GM18907 (cell line): ENCODE measurements around the gene LGR6.
A peak's percentile ranks its signal among the peaks of the same experiment; 100 is the strongest.
"Not testable (repeated sequence)": the region's sequence is repeated elsewhere in the genome, so short reads cannot be mapped to it uniquely, and the experiment has no call there.

ENCODE experiments used
- ATAC-seq: cut with Tn5 transposase; IDR thresholded peaks from one replicate; pipeline ENCODE4 v1.9.1; 2021; ENCODE audit warnings: mild to moderate bottlenecking, moderate library complexity; ENCODE audit not compliant: unreplicated experiment

The LGR6 gene

DNA sequence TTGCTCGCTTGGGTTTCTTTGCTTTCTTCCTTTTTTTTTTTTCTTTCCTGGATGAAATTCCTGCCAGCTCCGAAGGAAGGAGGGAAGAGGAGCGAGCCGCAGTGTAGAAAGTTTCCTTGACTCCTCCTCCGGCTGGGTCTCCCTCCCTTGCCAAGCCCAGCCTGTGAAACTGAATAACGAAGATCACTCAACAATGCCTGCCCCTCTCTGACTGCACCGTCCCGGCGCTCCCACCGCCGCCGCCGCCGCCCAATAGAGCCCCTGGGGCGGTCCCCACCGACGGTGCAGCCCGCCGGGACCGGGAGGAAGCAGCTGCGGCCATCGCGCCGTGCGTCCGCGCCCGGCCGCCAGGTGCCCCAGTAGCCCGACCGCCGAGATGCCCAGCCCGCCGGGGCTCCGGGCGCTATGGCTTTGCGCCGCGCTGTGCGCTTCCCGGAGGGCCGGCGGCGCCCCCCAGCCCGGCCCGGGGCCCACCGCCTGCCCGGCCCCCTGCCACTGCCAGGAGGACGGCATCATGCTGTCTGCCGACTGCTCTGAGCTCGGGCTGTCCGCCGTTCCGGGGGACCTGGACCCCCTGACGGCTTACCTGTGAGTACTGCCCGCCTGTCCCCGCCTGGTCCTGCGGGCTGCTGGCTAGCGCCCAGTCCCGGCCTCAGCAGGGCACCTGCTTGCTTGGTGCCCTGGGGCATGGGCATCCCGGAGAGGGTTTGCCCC, at the start of gene LGR6:
Gene LGR6 (plus strand): TSS at position 186 of the 714 bp plus-strand sequence. CDS start 191 bp downstream, at position 377.
- no peak for ATAC-seq

DNA sequence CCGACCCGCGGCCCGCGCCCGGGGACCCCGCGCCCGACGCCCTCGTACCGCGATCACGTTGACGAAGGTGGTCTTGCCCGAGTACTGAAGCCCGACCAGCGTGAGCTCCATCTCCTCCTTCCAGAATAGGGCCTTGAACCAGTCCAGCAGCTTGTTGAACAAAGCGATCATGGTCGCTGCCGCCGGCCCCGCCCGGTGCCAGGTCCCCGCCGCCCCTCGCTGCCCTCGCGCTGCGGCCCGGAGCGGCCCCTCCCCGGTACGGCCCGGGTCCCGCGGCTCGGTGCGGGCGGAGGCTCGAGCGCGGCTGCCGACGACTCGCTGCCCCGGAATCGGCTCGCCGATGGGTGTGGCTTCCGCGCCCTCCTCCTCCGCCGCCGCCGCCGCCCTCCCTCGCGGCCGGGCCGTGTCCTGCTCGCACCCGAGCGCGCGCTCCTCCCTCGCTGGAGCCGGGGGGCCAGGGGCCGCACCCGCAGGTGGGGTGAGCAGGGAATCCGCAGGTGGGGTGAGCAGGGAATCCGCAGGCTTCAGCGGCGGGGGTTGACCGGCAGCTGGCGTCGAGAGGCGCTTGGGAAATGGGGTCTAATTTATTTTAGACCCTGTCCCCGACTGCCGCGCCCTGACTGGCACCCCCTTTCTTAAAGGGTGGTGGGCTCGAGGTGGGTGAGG, 49.1 kb upstream of the LGR6 start, which contains the start of gene ARL8A:
Gene ARL8A (minus strand): TSS at position 336 of the 666 bp plus-strand sequence. CDS start 165 bp downstream, at position 171.
- ATAC-seq: peak; percentile 63

GRCh38 chr1:202145068-202145743, 48.4 kb upstream of the LGR6 start:
- no peak for ATAC-seq

GRCh38 chr1:202145744-202146140, 47.9 kb upstream of the LGR6 start:
- not testable (repeated sequence) for ATAC-seq

GRCh38 chr1:202146279-202146678, 47.3 kb upstream of the LGR6 start:
- no peak for ATAC-seq

GRCh38 chr1:202146993-202147392, 46.6 kb upstream of the LGR6 start:
- no peak for ATAC-seq

- ATAC-seq: no peak
Observed at GRCh38 chr1:202148391-202148790, 45.2 kb upstream of the LGR6 start.

GRCh38 chr1:202149566-202149965, 44.0 kb upstream of the LGR6 start:
- ATAC-seq: no peak

DNA sequence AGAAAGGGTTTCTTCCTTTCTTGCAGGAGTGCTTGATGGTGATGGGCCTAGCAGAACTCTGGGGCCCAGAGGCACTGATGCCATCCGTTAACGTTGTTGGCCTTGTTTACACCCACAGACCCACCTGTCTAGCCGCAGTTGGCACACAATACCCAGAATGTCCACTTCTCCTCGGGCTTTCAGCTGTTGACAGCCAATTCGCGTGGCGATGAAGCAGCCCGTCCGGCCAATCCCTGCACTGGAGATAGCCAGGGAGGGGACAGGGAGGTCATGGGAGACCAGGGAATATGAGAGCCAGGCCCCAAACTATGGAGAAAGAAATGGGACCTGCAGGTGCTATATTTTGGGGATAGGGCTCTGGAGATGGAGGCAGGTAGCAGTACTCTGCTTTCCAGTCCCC, 43.4 kb upstream of the LGR6 start:
- no peak for ATAC-seq

GRCh38 chr1:202150602-202151001, 43.0 kb upstream of the LGR6 start:
- no peak for ATAC-seq

- no peak for ATAC-seq
Observed at GRCh38 chr1:202151045-202151444, 42.6 kb upstream of the LGR6 start.

- ATAC-seq: no peak
Observed at GRCh38 chr1:202152399-202152798, 41.2 kb upstream of the LGR6 start.

DNA sequence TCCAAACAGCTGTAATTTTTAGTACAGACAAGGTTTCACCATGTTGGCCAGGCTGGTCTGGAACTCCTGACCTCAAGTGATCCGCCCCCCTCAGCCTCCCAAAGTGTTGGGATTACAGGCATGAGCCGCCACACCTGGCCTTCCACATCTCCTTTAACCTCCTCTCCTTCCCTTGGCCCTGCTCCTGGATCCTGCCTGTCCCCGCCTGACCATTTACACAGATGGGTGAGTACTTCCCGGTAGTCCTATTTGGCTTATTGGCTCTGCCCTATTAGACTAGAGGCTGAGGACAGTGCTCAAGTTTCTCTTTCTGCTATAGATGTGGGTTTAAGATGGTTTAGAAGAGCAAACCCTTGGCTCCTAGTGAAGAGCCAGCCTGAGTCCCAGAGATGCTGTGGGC, 40.3 kb upstream of the LGR6 start:
- no peak for ATAC-seq

- ATAC-seq: no peak
Observed at GRCh38 chr1:202154148-202154765, 39.3 kb upstream of the LGR6 start.

- ATAC-seq: peak; percentile 48
Observed at GRCh38 chr1:202154766-202155477, 38.7 kb upstream of the LGR6 start.

DNA sequence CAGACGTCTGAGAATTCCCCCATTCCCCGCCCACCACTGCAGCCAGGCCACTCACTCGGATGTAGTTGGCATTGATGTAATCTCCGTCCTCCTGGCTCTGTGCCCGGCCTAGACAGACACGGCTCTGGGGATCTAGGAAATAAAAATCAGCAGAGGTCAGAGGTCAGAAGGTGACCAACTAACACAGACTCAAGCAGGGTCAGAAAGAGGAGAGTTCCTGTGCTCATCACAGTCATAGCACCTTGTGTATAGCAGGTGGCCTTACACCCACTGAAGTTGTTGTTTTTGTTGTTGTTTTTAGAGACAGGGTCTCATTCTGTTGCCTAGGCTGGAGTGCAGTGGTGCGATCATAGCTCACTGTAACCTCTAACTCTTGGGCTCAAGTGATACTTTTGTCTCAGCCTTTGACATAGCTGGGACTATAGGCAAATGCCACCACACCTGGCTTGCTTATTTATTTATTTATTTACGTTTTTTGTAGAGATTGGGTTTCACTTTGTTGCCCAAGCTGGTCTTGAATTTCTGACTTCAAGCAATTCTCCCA, 38.0 kb upstream of the LGR6 start:
- no peak for ATAC-seq

DNA sequence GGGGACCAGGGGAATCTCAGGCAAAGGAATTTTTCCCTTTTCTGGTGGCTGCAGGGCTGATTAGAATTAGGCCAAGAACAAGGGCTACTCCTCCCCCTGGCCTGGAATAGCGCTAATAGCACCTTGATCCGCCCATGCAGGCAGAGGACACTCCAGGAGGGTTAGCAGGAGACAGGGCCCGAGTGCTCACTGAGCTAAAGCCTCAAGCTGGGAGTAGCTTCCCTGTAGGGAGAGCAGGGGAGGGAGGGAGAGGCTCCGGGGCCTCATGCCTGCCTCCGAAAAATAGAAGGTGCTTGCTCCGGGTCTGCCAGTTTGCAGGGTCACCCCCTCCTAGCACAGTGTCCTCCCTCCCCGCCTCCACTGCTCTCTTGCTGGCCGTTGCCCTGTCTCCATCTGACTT, 37.0 kb upstream of the LGR6 start:
- no peak for ATAC-seq

- ATAC-seq: no peak
Observed at GRCh38 chr1:202157945-202158344, 35.7 kb upstream of the LGR6 start.

DNA sequence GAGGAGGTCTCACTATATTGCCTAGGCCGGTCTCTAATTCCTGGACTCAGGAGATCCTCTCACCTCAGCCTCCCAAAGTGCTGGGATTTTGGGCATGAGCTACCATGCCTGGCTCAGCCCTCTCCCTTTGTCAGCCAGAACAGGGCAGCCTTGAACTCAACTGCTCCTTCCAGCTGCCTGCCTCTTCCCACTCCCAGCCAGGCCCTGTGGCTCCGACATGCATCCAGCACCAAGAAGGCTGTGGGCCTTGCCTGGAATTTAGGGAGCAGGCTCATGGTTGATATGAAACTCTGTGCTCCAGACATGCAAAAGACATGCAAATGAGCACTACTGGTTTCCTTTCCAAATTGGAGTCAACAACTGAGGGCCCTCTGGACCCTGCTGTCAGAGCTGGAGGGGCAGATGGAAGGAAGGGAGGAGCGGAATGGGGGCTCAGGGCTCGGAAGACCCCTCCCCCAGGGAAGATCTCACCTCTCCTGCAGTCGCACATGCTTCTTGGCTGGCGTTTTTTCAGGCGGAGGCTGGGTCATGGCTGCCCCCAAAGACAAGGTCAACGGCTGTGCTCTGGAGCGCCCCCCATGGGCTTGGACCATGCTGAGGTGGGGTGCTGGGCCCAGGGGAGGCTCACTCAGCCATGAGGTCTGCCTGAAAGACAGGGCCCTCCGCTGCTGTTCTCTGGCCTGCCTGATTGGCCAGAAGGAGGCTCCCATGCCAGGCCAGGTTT, 34.6 kb upstream of the LGR6 start:
- no peak for ATAC-seq
